Stimulated activated CD8-positive, alpha-beta memory T cell treated with anti-CD3 and anti-CD28 coated beads, Interleukin-15, amount 100 ng/mL, for 48 hours (primary cell): ENCODE data around the gene BSG.
"Not testable (repeated sequence)": the region's sequence is repeated elsewhere in the genome, so short reads cannot be mapped to it uniquely, and the experiment has no call there.

ENCODE experiments used
- DNase-seq, 2 donors: peaks; one replicate each; pipeline ENCODE4 v3.0.0-alpha.2; 2020; ENCODE audit warnings: low read depth in 2 of 2

The BSG gene

GRCh38 chr19:588093-588740 is 15.8 kb downstream of the BSG start:
- DNase-seq, result peak in 1 of 2 donors; percentile 63

GRCh38 chr19:588741-589692 is 16.6 kb downstream of the BSG start:
- no peak for DNase-seq

GRCh38 chr19:589693-590395 is 17.4 kb downstream of the BSG start, which contains the start of gene HCN2:
Gene HCN2 (plus strand): TSS chr19:589881. CDS start chr19:589946, 65 bp downstream.
- DNase-seq, result no peak

DNA sequence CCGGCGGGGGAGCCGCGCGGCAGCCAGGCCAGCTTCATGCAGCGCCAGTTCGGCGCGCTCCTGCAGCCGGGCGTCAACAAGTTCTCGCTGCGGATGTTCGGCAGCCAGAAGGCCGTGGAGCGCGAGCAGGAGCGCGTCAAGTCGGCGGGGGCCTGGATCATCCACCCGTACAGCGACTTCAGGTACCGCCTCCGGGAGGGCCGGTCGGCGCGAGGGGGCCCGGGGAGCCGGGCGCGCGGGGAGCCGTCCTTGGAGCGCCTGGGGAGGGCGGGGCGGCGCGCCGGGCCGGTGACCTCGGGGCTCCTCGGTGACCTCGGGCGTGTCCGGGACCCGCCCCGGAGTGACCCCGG is 18.0 kb downstream of the BSG start:
- no peak for DNase-seq

DNA sequence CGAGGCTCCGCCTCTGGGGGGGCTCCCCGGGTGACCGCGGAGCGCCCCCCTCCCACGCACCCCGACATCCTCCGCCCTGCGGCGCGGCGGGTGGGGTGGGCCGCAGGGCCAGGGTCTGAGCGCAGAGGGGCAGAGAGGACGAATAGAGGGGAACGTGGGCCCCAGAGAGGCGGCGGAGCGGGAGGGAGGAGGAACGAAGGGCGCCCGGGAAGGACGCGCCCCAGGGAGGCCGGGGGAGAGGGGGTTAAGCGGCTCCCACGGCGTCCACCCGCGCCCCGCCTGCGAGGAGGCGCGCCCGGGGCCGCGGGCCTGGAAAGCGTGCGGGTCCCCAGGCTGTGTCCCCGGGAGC is 18.3 kb downstream of the BSG start:
- no peak for DNase-seq

DNA sequence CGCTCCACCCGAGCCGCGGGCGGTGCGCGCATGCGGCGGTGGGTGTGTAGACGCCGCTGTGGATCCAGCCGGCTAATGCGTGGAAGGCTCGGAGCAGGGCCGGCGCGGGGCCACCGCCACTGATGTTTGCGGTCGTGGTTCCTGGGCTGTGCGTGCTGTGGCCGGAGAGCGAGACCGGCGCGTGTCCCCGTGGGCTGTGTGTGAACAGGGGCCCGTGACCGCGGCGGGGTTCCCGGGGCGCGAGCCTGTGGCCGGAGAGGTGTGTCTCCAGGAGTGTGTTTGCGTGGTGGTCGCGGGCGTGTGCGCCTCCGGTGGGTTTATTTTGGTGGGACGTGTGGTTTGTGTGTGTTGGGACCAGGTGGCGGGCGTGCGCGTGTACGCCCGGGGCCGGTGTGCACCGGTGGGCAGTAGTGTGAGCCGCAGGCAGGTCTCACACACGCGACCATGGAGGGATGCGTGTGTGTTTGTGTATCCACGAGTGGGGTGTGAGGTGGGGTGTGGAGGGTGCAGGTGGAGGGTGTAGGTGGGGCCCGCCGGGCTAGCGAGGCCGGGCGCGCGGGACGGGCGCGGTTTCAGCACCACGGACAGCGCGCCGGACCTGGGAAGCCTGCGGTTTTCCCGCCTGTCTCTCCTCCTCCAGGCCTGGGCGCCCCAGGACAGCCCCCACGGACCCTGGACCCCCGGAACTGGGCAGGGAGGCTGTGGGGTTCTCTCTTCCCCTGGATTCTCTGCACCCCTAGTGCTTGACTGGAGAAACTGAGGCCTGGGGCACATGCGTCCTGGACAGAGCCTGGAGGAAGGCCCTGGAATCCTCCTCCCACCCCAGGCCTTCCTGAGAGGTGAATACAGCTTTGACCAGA is 18.9 kb downstream of the BSG start:
- DNase-seq, result no peak

DNA sequence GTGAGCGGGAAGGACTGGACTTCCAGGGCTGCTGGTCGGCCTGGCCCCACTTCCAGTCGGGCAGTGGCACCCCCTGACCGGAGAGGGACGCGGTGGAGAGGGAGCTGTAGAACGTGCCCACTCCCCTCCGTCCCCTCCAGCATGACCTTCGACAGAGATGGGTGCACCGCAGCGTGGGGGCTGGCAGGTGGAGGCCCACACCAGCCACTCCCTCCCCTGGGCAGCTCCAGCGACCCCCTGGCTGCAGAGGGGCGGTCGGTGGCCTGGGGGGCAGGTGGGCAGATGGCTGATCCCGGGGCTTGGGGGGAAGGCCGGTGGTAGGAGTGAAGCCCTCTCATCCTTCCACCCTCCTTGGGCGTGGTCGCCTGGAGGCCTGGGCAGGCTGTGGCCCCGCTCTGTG is 19.7 kb downstream of the BSG start:
- DNase-seq, result no peak

GRCh38 chr19:593055-593454 is 20.7 kb downstream of the BSG start:
- no peak for DNase-seq

GRCh38 chr19:593505-593904 is 21.1 kb downstream of the BSG start:
- DNase-seq, result no peak

DNA sequence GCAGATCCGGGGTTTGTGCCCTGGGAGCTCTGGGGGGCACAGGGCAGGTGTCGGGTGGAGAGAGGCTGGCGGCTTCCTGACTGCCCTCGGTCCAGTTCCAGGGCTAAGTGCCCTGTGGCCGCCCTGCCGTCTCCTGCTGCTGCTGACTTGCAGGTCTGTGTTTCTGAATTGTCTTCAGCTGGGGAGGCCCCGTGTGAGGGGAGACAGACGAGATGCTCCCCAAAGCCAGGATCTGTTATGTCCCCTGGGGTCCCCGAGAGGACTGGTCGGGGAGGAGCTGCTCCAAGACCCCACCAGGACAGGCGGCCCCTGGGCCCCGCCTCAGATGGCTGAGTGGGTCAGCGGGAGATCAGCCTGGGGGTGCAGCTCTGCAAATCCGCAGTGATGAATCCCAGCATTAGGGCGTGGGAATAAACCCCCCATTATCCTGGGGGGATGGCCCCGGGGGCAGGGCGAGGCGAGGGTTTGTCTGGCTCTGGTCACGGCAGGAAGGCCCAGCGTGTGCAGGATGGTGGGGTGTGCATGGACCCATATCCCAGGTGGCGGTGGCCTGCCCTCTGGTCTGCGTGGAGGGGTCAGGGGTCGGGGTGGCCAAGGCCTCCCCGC is 22.0 kb downstream of the BSG start:
- no peak for DNase-seq

DNA sequence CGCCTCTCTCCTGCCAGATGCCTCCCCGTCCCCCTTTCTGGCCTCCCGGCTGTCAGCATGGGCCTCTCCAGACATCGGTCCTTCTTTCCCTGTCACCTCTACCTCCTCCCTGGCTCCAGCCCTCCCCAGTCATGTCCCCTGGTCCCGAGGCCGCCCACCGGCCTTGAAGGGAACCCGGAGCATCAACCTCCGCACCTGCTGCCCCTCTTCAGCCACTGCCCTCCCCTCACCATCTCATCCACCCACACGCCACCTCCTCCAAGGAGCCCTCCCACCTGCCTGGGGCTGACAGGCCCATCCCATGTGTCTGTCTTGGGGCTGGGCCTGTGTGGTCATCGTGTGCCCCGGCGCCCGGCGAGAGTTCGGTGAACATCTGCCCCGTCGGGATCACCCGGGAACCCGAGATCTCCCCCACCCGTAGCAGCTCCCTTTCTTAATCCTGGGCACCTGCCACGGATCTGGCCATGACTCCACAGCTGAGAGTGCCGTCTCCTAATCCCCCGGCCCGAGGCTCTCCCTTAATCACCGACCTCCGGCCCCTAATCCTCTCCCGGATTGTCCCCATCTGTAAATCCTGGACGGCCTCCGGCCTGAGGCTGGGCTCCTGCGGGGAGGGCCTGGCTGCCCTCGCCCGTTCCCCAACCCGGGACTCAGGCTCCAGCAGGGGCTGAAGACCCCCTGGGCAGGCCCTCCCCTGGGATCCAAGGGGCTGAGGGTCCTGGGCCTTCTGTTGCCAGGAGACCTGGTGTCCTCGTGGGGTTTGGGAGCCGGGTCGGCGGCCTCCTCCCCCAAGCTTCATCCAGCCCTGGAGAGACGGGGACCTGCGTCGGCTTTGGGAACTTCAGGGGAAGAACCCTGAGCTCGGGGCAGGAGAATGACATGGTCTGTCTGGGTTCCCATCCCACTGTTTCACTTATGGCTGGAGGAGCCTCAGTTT is 23.2 kb downstream of the BSG start:
- DNase-seq, result no peak

GRCh38 chr19:596263-596655 is 23.9 kb downstream of the BSG start:
- no peak for DNase-seq

DNA sequence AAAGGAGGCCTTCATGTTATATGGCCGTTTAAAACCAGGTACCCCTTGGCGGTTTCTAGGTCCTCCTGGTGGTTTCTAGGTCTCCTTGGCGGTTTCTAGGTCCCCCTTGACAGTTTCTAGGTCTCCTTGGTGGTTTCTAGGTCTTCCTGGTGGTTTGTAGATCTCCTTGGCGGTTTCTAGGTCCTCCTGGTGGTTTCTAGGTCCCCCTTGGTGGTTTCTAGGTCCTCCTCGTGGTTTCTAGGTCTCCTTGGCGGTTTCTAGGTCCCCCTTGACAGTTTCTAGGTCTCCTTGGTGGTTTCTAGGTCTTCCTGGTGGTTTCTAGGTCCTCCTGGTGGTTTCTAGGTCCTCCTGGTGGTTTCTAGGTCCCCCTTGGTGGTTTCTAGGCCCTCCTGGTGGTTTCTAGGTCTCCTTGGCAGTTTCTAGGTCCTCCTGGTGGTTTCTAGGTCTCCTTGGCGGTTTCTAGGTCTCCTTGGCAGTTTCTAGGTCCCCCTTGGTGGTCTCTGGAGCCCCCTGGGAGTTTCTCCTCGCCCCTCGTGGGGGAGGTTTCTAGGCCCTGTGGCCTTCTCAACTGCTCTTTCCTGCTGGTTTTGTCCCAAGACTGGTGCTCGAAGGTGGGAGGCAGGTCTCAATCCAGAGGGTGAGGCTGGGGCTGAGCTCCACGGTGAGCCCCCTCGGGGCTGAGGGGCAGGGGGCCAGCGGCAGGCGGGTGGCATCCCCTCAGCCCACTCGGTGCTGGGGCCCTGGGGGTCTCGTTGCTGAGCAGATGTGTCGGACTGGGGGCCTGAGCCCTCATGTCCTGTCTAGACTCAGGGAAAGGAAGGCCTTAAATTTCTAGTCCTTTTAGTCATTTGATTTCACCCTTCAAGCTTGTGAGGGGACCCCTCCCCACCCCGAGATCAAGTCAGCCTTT is 25.3 kb downstream of the BSG start:
- no peak for DNase-seq

GRCh38 chr19:601310-601709 is 28.9 kb downstream of the BSG start:
- no peak for DNase-seq

- DNase-seq, result no peak
These were observed 29.4 kb downstream of the BSG start for GRCh38 chr19:601790-602189.

- DNase-seq, result no peak
These were observed 30.2 kb downstream of the BSG start for GRCh38 chr19:602391-603301.

GRCh38 chr19:603302-603639 is 30.9 kb downstream of the BSG start:
- not testable (repeated sequence) for DNase-seq

DNA sequence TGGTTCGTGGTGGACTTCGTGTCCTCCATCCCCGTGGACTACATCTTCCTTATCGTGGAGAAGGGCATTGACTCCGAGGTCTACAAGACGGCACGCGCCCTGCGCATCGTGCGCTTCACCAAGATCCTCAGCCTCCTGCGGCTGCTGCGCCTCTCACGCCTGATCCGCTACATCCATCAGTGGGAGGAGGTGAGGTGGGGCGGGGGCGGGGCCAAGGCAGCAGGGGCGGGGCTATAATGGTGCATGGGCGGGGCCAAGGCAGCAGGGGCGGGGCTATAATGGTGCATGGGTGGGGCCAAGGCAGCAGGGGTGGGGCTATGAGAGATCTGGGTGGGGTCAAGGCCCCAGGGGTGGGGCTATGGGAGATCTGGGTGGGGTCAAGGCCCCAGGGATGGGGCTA is 31.4 kb downstream of the BSG start:
- DNase-seq, result not testable (repeated sequence)
